ENCODE measurements around the gene AAK1.
"Not testable (repeated sequence)": the region's sequence is repeated elsewhere in the genome, so short reads cannot be mapped to it uniquely, and the experiment has no call there.

Gene AAK1

GRCh38 chr2:69643602-69644505, at the start of gene AAK1:
AAK1 (minus strand) TSS chr2:69643739; CDS start chr2:69643040, 699 bp downstream.
- peak; percentile 90 for DNase-seq

- peak; percentile 81 for DNase-seq
Observed at GRCh38 chr2:69692424-69692823, 48.9 kb upstream of the AAK1 start.

DNA sequence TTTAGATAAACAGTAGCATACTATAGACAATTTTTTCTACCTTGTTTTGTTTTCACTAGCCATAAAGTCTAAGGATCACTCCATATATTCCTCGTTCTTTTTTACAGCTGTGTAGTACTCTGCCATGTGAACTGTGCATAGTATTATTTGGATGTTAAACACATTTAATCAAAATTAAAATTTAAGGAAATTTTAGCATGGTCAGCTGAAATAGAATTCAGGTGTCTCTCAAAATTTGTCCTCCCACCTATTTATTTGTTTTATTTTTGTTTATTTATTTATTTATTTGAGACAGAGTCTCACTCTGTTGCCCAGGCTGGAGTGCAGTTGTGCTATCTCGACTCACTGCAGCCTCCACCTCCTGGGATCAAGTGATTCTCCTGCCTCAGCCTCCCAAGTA, 46.4 kb upstream of the AAK1 start:
- no peak for DNase-seq

GRCh38 chr2:69689466-69689865, 45.9 kb upstream of the AAK1 start:
- DNase-seq = no peak

DNA sequence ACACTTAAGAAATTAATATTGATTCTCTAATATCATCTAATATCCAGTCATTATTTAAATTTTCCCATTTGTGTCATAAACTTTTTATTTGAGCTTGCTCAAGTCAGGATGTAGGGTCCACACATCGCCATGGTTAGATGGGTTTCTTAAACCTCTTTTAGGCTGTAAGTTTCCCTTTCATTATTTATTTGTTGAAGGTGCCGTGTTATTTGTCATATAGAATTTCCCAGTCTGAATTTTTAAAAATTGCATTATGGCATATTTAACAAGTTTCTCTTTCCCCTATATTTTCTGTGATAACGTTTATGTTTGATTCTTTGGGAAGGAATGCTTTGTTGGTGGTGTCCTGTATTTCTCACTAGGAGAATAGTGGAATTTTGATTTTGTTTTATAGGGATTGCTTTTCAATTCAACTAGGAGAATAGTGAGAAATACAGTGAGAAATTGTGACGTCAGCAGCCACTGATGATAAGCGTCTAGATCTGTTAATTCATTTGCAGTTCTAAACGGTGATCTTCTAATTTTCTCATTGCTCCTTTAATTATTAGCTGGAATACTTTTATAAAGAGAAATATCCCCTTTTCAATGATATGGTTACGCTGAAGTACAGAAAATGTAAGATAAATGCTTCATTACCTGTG, 44.6 kb upstream of the AAK1 start:
- DNase-seq = no peak

- no peak for DNase-seq
Observed at GRCh38 chr2:69686813-69687212, 43.3 kb upstream of the AAK1 start.

DNA sequence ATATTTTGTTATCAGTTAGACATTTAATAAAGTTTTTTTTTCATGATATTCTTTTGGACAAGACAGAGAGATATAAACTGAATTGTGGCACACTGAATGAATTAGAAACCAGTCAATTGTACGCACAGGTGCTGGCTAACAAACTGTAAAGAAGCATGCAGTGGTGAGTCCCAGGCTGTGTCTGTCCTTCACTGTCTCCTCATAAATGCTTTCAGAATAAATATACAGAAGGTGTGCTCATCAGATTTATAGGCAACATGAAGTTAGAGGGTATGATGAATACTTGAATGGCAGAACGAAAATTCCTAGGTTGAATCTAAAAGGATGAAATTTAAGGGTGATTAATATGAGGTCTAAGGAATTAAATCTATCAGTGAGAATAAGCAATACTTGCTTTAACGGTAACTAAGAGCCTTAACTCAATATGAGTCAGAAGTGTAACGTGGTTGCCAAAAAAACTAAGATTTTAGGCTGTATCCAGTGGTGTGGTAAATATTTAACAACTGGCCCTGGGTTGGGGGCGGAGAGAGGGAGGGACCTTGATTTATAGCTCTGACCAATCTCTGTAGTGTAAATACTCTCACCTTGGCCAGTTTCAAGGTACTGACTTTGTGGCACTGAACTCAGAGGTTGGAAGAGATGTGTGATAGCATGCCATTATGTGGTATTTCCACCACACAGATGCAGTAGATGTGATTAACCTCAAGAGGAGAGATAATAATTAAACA, 41.9 kb upstream of the AAK1 start:
- peak; percentile 45 for DNase-seq

DNA sequence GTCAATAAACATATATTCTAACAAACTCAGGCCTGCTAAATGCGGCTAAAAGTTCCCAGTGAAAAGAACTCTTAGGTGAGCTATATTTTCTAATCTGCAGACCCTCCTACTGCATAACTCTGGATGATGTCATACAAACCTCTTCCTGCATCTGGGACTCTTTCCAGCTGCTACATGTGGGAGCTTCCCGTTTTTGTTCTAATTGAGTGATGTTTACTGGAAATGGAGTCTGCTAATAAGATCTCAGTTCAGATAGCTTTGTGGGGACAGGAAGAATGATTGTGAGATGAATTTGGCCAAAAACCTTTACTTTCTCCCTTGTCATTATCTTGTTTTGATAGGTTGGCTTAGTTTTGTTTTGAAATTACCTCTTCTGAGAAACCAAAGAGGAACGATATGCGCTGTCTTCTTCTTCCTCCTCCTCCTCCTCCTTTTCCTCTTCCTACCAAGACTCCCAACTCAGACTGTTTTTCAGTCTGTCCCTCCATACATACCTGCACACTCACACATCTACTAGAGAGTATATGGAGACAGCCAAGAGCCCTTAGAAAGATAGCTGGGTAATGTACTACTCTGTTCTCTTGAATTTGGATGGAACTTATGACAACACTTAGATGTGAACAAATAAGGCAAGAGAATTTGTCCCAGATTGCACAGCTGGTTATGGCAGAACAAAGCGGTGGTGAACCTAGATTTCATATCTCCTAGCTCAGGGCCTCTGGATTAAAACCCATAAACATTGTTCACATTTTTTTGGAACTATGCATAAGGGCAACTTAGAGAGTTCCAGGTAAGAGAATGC, 39.8 kb upstream of the AAK1 start:
- peak; percentile 86 for DNase-seq

- DNase-seq = no peak
Observed at GRCh38 chr2:69682525-69682924, 39.0 kb upstream of the AAK1 start.

DNA sequence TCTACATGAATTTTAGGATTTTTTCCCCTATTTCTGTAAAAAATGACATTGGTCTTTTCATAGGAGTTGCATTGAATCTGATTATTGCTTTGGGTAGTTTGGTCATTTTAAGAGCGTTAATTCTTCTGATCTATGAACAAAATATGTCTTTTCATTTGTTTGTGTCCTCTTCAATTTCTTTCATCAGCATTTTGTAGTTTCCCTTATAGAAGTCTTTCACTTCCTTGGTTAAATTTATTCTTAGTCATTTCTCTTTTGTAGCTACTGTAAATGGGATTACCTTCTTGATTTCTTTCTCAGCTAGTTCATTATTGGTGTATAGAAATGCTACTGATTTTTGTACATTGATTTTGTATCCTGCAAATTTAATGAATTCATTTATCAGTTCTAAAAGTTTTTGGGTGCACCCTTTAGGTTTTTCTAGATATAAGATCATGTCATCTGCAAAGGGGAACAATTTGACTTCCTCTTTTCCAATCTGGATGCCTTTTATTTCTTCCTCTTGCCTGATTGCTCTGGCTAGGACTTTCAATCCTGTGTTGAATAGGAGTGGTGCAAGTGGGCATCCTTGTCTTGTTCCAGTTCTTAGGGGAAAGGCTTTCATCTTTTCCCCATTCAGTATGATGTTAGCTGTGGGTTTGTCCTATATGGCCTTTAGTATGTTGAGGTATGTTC, 36.6 kb upstream of the AAK1 start:
- DNase-seq = no peak

- DNase-seq = no peak
Observed at GRCh38 chr2:69677914-69678313, 34.4 kb upstream of the AAK1 start.

GRCh38 chr2:69676146-69676545, 32.6 kb upstream of the AAK1 start:
- DNase-seq = no peak

DNA sequence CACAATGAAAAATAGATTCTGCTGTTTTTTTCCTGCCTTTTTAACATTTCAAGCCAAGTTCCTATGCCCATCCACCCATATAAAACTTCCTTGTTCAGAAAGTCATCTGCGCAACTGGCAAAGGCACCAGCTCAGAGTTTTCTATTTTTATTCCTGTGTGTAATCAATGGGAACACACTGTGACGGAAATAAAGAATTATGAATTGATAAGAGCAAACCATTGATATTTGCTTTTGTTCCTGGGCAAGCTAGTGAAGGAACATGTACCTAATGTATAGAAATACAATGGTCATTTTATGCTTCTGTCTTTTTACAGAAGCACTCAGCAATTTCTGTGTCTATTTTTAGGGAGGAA, 30.8 kb upstream of the AAK1 start:
- DNase-seq = no peak

- DNase-seq = not testable (repeated sequence)
Observed at GRCh38 chr2:69673098-69673497, 29.6 kb upstream of the AAK1 start.

- DNase-seq = no peak
Observed at GRCh38 chr2:69669666-69670065, 26.1 kb upstream of the AAK1 start.

DNA sequence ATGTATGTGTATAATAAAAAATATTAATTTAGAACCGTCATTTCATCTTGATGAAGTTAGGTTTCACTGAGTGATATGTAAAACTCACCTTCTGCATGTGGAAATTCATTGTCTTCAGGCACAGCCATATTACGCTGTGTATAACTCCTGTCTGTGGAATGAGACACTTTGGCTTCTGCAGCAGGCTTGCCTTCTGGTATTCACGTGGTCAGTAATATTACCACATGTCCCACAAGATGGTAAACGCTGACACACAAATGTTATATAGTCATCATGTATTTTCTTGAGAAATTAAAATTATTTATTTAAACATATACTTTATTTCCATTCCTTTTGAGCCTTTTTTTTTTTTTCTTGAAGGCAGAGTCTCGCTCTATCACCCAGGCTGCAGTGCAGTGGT, 25.1 kb upstream of the AAK1 start:
- DNase-seq = no peak

DNA sequence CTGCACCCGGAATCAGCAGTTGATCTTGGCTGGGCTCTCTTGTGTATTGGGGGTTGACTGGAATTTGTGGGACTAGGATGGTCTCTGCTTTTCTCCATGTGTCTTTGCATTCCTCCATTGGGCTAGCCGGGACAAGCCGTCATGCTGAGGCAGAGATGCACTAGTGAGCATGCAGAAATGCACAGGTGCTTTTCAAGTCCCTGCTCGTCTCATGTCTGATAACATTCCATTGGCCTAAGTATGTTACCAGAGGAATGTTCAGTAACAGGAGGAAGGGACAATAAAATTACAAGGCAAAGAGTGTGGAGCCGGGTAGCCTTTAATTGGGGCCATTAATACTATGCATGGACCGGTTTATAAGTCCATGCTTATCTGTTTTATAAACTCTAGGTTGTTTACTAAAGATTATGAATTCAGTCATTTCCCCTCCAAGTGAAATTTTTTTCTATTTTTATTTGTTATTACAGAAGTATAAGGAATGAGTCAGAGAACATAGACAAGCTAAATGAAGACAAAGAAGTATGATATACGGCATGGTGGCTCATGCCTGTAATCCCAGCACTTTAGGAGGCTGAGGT, 24.4 kb upstream of the AAK1 start:
- DNase-seq = no peak

DNA sequence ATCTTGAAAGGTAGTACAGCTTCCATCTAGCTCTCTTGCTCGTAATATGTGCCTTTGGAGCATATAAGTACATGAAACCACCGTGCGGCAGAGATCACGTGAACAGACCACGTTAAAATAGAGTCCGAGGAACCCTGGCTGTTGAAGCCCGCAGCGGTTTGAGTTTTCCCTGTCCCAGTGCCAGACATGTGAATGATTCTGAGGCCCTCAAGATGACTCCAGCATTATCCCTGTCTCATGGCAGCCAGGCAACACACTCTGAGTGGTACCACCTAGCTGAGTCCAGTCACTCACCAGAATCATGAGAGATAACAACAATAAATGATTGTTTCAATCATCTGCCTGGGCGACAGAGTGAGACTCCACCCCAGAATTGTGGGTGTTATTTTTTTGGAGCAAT, 21.6 kb upstream of the AAK1 start:
- no peak for DNase-seq

DNA sequence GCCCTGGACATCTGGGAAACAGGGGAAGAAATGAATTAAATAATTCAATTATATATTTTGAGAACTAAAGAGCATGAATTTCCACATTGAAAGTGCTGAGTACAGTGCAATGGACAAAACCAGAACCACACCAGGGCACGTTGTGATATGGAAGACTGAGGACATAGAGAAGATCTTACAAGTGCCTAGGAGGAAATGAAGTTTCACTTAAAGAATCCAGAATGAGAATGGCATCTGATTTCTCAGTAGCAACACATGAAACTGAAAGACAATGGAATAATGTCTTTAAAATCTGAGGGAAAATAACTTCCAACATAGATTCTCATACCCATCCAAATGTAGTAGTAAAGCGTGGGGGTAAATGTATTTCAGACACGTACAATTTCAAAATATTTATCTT, 20.3 kb upstream of the AAK1 start:
- no peak for DNase-seq

DNA sequence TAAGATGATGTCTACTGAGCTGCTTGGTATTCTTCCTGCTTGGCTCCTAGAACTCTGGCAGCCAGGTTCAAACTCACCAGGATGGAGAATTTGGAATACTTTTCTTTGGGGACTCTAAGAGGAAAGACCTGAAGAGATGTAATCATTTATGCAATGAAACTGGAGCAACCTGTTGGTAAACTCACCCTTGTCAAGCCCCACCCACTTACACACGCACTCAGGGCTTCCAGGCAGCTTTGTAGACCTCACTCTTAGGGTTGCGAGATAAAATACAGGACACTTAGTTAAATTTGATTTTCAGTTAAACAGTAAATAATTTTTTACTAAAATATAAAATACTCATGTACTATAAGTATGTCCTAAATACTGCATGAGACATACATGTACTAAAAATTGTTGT, 19.0 kb upstream of the AAK1 start:
- not testable (repeated sequence) for DNase-seq

DNA sequence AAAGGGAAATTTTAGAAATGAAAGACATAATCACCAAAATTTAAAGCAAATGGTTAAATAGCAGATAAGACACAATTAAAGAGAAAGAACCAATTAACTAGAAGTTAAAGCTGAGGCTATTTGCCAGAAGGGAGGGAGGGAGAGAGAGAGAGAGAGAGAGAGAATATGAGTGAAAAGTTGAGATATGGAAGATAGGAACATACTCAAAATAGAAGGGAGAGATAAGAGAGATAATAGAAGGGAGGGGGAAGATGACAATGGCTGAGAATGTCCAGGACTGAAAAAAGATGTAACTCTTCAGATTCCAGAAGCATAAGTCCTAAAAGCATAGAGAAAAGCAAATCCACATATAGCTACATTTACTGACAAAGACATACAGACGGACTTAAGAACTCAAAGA, 17.1 kb upstream of the AAK1 start:
- DNase-seq = no peak

- no peak for DNase-seq
Observed at GRCh38 chr2:69659941-69660483, 16.5 kb upstream of the AAK1 start.
